Measurements from ENCODE around the gene CPNE2. TPM values are rescaled to one million over a fixed set of nuclear protein-coding genes. Genes with fewer than 3 reads are reported as not detected.

Gene CPNE2
- total and polyA plus RNA-seq, 10 of the 15 experiments (the other 5 are each of a cell fraction or from before 2014, with no cell fraction given) = 3.1 to 22.1 (median 9.9) TPM

- 75% methylated on average over 5 of the region's 5 CpGs for WGBS (ENCODE audit: insufficient coverage, insufficient replicate concordance, low lambda C conversion rate, missing lambda C conversion rate)
- Histone ChIP-seq H3K4me1 (ENCODE audit: control insufficient read depth, insufficient read depth, low read length) (peaks cover 17% of the 10 kb centered on the region), H3K9me3 (replicated peaks; ENCODE audit: control insufficient read depth, insufficient read depth, low read length) (no peaks in the 10 kb centered on the region), H3K27me3 (replicated peaks in 1 of 2; ENCODE audit: control insufficient read depth in 2 of 2, insufficient read depth in 2 of 2, low read length in 1 of 2) (no peaks in the 10 kb centered on the region), H3K4me3 (no peak overlapping the region), H4K20me1 (ENCODE audit: control insufficient read depth, insufficient read depth) (no peaks in the 10 kb centered on the region), H2AFZ (ENCODE audit: control insufficient read depth, low read depth, low read length) (no peak overlapping the region), H3K79me2 (ENCODE audit: control insufficient read depth, insufficient read depth, low read length) (no peaks in the 10 kb centered on the region), H3K27ac (ENCODE audit: control insufficient read depth, insufficient read depth) (no peak overlapping the region), H3K4me2 (ENCODE audit: control insufficient read depth, insufficient read depth) (no peak overlapping the region), H3K36me3 (ENCODE audit: control insufficient read depth in 2 of 2, insufficient read depth in 2 of 2, low read length in 1 of 2) (no peaks in the 10 kb centered on the region), H3K9ac (ENCODE audit: control insufficient read depth, insufficient read depth, low read length) (no peak overlapping the region)
- ChIA-PET POLR2A (interaction anchor here (0.9 to 1.2 kb wide), 2 partner anchors 13 to 22 kb away, joined by 3 read pairs; no protein-coding TSS in a partner anchor), RAD21 (ENCODE audit: unreplicated experiment) (interaction anchor here (1.7 kb wide), 1 partner anchor 21 kb away, joined by 8 read pairs; the partner anchor contains the start of gene CPNE2), CTCF (interaction anchor here (0.6 to 3.2 kb wide), 7 partner anchors 10 to 627 kb away, joined by 3 to 15 read pairs (median 3); partner anchors contain the start of gene PSME3IP1), SMC1A (ENCODE audit: uncharacterized antibody, unreplicated experiment) (interaction anchor here (2.3 kb wide), 1 partner anchor 14 kb away, joined by 10 read pairs; no protein-coding TSS in a partner anchor)
- ATAC-seq (no peak), DNase-seq (ENCODE audit: low read depth, low spot score) (no peak), FAIRE-seq (no peak)
- in situ Hi-C loops (cut with MboI) = no loop called here
- TF ChIP-seq RELA (IDR thresholded peaks at IDR 0.05; ENCODE audit: borderline replicate concordance, partially characterized antibody) (no peak), HSF1 (IDR thresholded peaks at IDR 0.05; ENCODE audit: low read depth, low read length) (no peak), ZNF384 (IDR thresholded peaks at IDR 0.05; ENCODE audit: borderline replicate concordance, low read depth, low read length) (no peak), ZBTB4 (CRISPR knock-in tag; IDR thresholded peaks at IDR 0.05) (no peak), CEBPB (IDR thresholded peaks at IDR 0.05; ENCODE audit: borderline replicate concordance in 1 of 2, low read depth in 2 of 2, low read length in 2 of 2) (no peak), ATF7 (IDR thresholded peaks at IDR 0.05; ENCODE audit: low read depth) (no peak), POLR2AphosphoS2 (IDR thresholded peaks at IDR 0.05; ENCODE audit: low read depth, low read length) (no peak)
- no TSS peak for BruUV-seq (replicated peaks)
- intact Hi-C loops (cut with micrococcal nuclease; ENCODE audit: unreplicated experiment) = no loop called here
Observed at GRCh38 chr16:57113664-57114063, 21.3 kb downstream of the CPNE2 start.
